HepG2 (cell line): ENCODE results near the gene PRSS27. TPM values are rescaled to one million over a fixed set of nuclear protein-coding genes. Genes with fewer than 3 reads are reported as not detected.

Experiments used
- ATAC-seq: fragments of 200-7000 bp; cut with Tn5 transposase; 3 replicates; pipeline ENCODE4 v1.9.1; 2020; ENCODE audit warnings: mild to moderate bottlenecking, moderate library complexity
- BruUV-seq: library from RNA; stranded (reverse); fragments of 400-500 nt; replicated peaks from 2 replicates; lab custom pipeline; 2021; lab: Mats Ljungman, UMichigan
- CTCF ChIA-PET: fragments of 300-600 bp; formaldehyde crosslinking; extraction: SDS; loops from one replicate; lab custom pipeline; 2021; ENCODE audit warnings: low total read pairs, inconsistent platforms, low intra/inter-chr PET ratio; lab: Yijun Ruan, JAX
- POLR2A ChIA-PET: fragments of 350-600 bp; sonication (Branson Sonifier 250); formaldehyde crosslinking; loops from one replicate; lab custom pipeline; 2020; ENCODE audit warnings: antibody characterized with exemption, inconsistent platforms; lab: Yijun Ruan, JAX
- DNase-seq: peaks from one replicate; pipeline ENCODE4 v3.0.0-alpha.2; 2015; ENCODE audit warnings: low spot score
- FAIRE-seq: peaks from 3 replicates; lab custom pipeline; 2011; peaks lifted over from hg19 to GRCh38; lab: Jason Lieb, UNC
- H2AFZ ChIP-seq: one replicate; pipeline ENCODE4 v1.6.1; 2011; ENCODE audit warnings: low read length, inconsistent platforms
- H3K27ac ChIP-seq: fragments of 300-600 bp; 3 replicates; pipeline ENCODE4 v1.8.0; 2011; ENCODE audit warnings: mixed run types, mild to moderate bottlenecking, mixed read lengths, low read length, inconsistent platforms; ENCODE audit not compliant: insufficient read depth; ENCODE audit errors: extremely low read length
- H3K27me3 ChIP-seq, 2 experiments: fragments of 200-600 bp in 1 of 2; 2 replicates in 1 of 2; 3 replicates in 1 of 2; pipeline versions ENCODE4 v1.6.0 to v1.8.0; 2011; ENCODE audit warnings: low read length in 2 of 2, mild to moderate bottlenecking in 2 of 2, moderate library complexity in 2 of 2, inconsistent platforms in 1 of 2; ENCODE audit not compliant: insufficient read depth in 2 of 2, control insufficient read depth in 1 of 2
- H3K36me3 ChIP-seq, 2 experiments: fragments of 200-600 bp in 1 of 2; replicated peaks in 1 of 2; 2 replicates in 1 of 2; 3 replicates in 1 of 2; pipeline versions ENCODE4 v1.5.1 to v1.8.0; 2011; ENCODE audit warnings: low read length in 2 of 2, inconsistent platforms in 1 of 2; ENCODE audit not compliant: insufficient read depth in 2 of 2, control insufficient read depth in 1 of 2
- H3K4me1 ChIP-seq: 2 replicates; pipeline ENCODE4 v1.5.1; 2012; ENCODE audit warnings: low read length, inconsistent platforms; ENCODE audit not compliant: insufficient read depth
- H3K4me2 ChIP-seq: 2 replicates; pipeline ENCODE4 v1.6.0; 2011; ENCODE audit warnings: low read depth, low read length, inconsistent platforms
- H3K4me3 ChIP-seq, 3 experiments: fragments of 200-600 bp in 1 of 3; sonication (generic), shearing (Covaris generic) in 1 of 3; replicated peaks in 1 of 3; 2 replicates each; pipeline ENCODE4 v1.5.1; 2011 to 2016; ENCODE audit warnings: low read length in 3 of 3, inconsistent platforms in 2 of 3, low read depth in 2 of 3, mild to moderate bottlenecking in 2 of 3, control low read depth in 1 of 3, mixed read lengths in 1 of 3; ENCODE audit not compliant: insufficient read depth in 1 of 3
- H3K79me2 ChIP-seq: one replicate; pipeline ENCODE4 v1.6.1; 2011; ENCODE audit warnings: low read length, inconsistent platforms; ENCODE audit not compliant: insufficient read depth
- H3K9ac ChIP-seq: 2 replicates; pipeline ENCODE4 v1.6.0; 2011; ENCODE audit warnings: mild to moderate bottlenecking, low read depth, low read length, inconsistent platforms; ENCODE audit not compliant: insufficient read depth
- H3K9me3 ChIP-seq: 2 replicates; pipeline ENCODE4 v1.5.1; 2012; ENCODE audit warnings: mild to moderate bottlenecking, low read length
- H4K20me1 ChIP-seq: 2 replicates; pipeline ENCODE4 v1.6.0; 2011; ENCODE audit warnings: inconsistent platforms, mild to moderate bottlenecking, low read length, moderate library complexity; ENCODE audit not compliant: insufficient read depth
- REL ChIP-seq: sonication (generic); formaldehyde crosslinking; conservative IDR thresholded peaks from 2 replicates; pipeline ENCODE4 v1.8.0; 2022; ENCODE audit warnings: mild to moderate bottlenecking, missing genetic modification reagents, moderate library complexity
- RORA ChIP-seq: sonication (generic); formaldehyde crosslinking; IDR thresholded peaks from 2 replicates; pipeline ENCODE4 v1.5.0; 2020; ENCODE audit warnings: mild to moderate bottlenecking, missing genetic modification reagents, moderate library complexity
- TAF15 ChIP-seq: fragments of 200-400 bp; formaldehyde crosslinking; IDR thresholded peaks from one replicate; pipeline ENCODE4 v1.6.1; 2018; ENCODE audit warnings: mild to moderate bottlenecking, low read depth, low read length; ENCODE audit not compliant: poor library complexity, severe bottlenecking
- ZNF136 ChIP-seq: sonication (generic); formaldehyde crosslinking; IDR thresholded peaks from 2 replicates; pipeline ENCODE4 v1.8.1; 2022; ENCODE audit warnings: low read depth, mild to moderate bottlenecking, moderate library complexity, missing genetic modification reagents
- ZNF329 ChIP-seq: sonication (generic); formaldehyde crosslinking; IDR thresholded peaks from 2 replicates; pipeline ENCODE4 v1.9.0; 2021; ENCODE audit warnings: low read depth, mild to moderate bottlenecking, missing genetic modification reagents
- ZNF496 ChIP-seq: sonication (generic); formaldehyde crosslinking; IDR thresholded peaks from 2 replicates; pipeline ENCODE4 v1.8.1; 2023; ENCODE audit warnings: mild to moderate bottlenecking, moderate library complexity, missing genetic modification reagents; ENCODE audit not compliant: insufficient replicate concordance
- WGBS: methylation state at CpG from one replicate; pipeline ENCODE4 v1.1.6; 2017; ENCODE audit warnings: low lambda C conversion rate; 5-methylcytosine and 5-hydroxymethylcytosine counted together
- in situ Hi-C: cut with HindIII; loops from 2 replicates; pipeline ENCODE4 v1.10.0; 2017; ENCODE audit warnings: low pct_unique_long_range_greater_than_20kb; ENCODE audit not compliant: extremely low pct_ligation_motif_present
- intact Hi-C: fragments of 100-400 bp; cut with micrococcal nuclease; formaldehyde crosslinking; loops from one replicate; pipeline ENCODE4 v1.10.0; 2022; ENCODE audit not compliant: unreplicated experiment
- polyA plus RNA-seq, 8 experiments: library from polyadenylated mRNA; depleted of rRNA in 3 of 8; stranded (reverse) in 7 of 8; unstranded in 1 of 8; fragments of >200 nt; fragmentation: Illumina TruSeq in 4 of 8; extraction: Trizol in 4 of 8; gene quantifications; 2 replicates each; pipeline versions ENCODE4 v1.2.1 to v1.2.3, GENCODE V29; 2011 to 2016; ENCODE audit warnings: low read depth in 4 of 8, missing spikeins in 1 of 8, mixed read lengths in 1 of 8; ENCODE audit not compliant: insufficient read depth in 1 of 8
- total RNA-seq, 5 experiments: library from RNA; depleted of rRNA; stranded (reverse); fragments of >200 nt; fragmentation: Illumina TruSeq; extraction: Trizol; gene quantifications; 2 replicates each; pipeline ENCODE4 v1.2.3, GENCODE V29; 2016; ENCODE audit warnings: low read depth in 1 of 5
- TF ChIP-seq, protein P1 (sequence below): sonication (generic); formaldehyde crosslinking; IDR thresholded peaks from 2 replicates; pipeline ENCODE4 v1.4.0; 2020; ENCODE audit warnings: missing genetic modification reagents
- TF ChIP-seq, protein P2 (sequence below): sonication (generic); formaldehyde crosslinking; IDR thresholded peaks from 2 replicates; pipeline ENCODE4 v1.4.0; 2020; ENCODE audit warnings: mild to moderate bottlenecking, missing genetic modification reagents, borderline replicate concordance

PRSS27 gene
- total and polyA plus RNA-seq, 2 of the 13 experiments (the other 11 are each of a cell fraction or from before 2014, with no cell fraction given) = 0.20 to 0.73 TPM

DNA sequence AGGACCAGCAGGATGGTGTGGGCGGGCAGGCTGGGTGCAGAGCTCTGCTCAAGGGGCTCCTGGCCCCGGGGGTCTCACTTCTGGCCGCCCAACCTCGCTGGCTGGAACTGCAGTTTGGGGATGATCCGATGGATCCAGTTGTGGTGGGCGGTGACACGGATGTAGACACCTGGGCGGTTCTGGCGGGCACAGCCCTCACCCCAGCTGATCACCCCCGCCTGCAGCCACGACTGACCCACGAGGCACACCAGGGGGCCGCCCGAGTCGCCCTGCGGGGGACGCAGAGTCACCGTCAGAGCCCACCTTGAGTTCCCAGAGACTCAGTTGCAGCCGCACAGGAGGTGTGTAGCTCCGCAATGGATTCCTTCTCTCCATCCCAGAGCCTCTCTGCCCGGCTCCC lies 7.5 kb downstream of the PRSS27 start:
- POLR2A ChIA-PET = no interaction called here
- H2AFZ ChIP-seq = no peak overlapping the region
- 65% methylated on average over 3 of the region's 21 CpGs for WGBS
- no peak overlapping the region for H3K9ac ChIP-seq
- no peaks in the 10 kb centered on the region for H3K4me1 ChIP-seq
- H3K36me3 ChIP-seq = peaks cover 4 to 10% of the 10 kb centered on the region in 2 experiments; a peak in 3 of 5 replicates
- peaks cover 7 to 36% of the 10 kb centered on the region in 2 experiments for H3K27me3 ChIP-seq
- H3K4me2 ChIP-seq = no peak overlapping the region
- no peak for FAIRE-seq
- no peaks in the 10 kb centered on the region for H3K9me3 ChIP-seq
- in situ Hi-C loops (no loop called here), intact Hi-C loops (no loop called here)
- H3K4me3 ChIP-seq = no peak overlapping the region
- CTCF ChIA-PET = no interaction called here
- no peak overlapping the region for H3K27ac ChIP-seq
- H3K79me2 ChIP-seq = no peaks in the 10 kb centered on the region
- ATAC-seq = no peak
- no peaks in the 10 kb centered on the region for H4K20me1 ChIP-seq
- no TSS peak for BruUV-seq
- no peak for TF ChIP-seq REL
- TF ChIP-seq, protein P1, sequence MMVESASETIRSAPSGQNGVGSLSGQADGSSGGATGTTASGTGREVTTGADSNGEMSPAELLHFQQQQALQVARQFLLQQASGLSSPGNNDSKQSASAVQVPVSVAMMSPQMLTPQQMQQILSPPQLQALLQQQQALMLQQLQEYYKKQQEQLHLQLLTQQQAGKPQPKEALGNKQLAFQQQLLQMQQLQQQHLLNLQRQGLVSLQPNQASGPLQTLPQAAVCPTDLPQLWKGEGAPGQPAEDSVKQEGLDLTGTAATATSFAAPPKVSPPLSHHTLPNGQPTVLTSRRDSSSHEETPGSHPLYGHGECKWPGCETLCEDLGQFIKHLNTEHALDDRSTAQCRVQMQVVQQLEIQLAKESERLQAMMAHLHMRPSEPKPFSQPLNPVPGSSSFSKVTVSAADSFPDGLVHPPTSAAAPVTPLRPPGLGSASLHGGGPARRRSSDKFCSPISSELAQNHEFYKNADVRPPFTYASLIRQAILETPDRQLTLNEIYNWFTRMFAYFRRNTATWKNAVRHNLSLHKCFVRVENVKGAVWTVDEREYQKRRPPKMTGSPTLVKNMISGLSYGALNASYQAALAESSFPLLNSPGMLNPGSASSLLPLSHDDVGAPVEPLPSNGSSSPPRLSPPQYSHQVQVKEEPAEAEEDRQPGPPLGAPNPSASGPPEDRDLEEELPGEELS (CRISPR knock-in tag) = no peak
- TF ChIP-seq, protein P2, sequence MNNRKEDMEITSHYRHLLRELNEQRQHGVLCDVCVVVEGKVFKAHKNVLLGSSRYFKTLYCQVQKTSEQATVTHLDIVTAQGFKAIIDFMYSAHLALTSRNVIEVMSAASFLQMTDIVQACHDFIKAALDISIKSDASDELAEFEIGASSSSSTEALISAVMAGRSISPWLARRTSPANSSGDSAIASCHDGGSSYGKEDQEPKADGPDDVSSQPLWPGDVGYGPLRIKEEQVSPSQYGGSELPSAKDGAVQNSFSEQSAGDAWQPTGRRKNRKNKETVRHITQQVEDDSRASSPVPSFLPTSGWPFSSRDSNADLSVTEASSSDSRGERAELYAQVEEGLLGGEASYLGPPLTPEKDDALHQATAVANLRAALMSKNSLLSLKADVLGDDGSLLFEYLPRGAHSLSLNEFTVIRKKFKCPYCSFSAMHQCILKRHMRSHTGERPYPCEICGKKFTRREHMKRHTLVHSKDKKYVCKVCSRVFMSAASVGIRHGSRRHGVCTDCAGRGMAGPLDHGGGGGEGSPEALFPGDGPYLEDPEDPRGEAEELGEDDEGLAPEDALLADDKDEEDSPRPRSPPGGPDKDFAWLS (CRISPR knock-in tag) = no peak
- no peak for TF ChIP-seq RORA
- no peak for TF ChIP-seq ZNF136
- no peak for TF ChIP-seq ZNF496 (CRISPR knock-in tag)
- TF ChIP-seq TAF15 = no peak
- no peak for TF ChIP-seq ZNF329
- no peak for DNase-seq
